HUES6 (cell line): ENCODE data around the gene LCA5.
"Not testable (repeated sequence)": the region's sequence is repeated elsewhere in the genome, so short reads cannot be mapped to it uniquely, and the experiment has no call there.

Source experiments
- H3K27ac ChIP-seq: 2 replicates; pipeline ENCODE4 v1.7.0; 2013; ENCODE audit warnings: low read depth, mild to moderate bottlenecking, low read length, inconsistent platforms
- H3K27me3 ChIP-seq: 2 replicates; pipeline ENCODE4 v1.6.1; 2013; ENCODE audit warnings: low read length; ENCODE audit not compliant: control insufficient read depth, insufficient read depth
- H3K36me3 ChIP-seq: 2 replicates; pipeline ENCODE4 v1.6.1; 2013; ENCODE audit warnings: low read length; ENCODE audit not compliant: control insufficient read depth, insufficient read depth
- H3K4me1 ChIP-seq: 2 replicates; pipeline ENCODE4 v1.6.1; 2013; ENCODE audit warnings: low read length; ENCODE audit not compliant: control insufficient read depth, insufficient read depth
- H3K4me3 ChIP-seq: 2 replicates; pipeline ENCODE4 v1.5.1; 2013; ENCODE audit warnings: low read depth, low read length
- H3K9ac ChIP-seq: one replicate; pipeline ENCODE4 v1.6.1; 2013; ENCODE audit warnings: mild to moderate bottlenecking, low read length
- H3K9me3 ChIP-seq: 2 replicates; pipeline ENCODE4 v1.6.1; 2013; ENCODE audit warnings: low read depth, low read length; ENCODE audit not compliant: control insufficient read depth, insufficient read depth

Gene LCA5

DNA sequence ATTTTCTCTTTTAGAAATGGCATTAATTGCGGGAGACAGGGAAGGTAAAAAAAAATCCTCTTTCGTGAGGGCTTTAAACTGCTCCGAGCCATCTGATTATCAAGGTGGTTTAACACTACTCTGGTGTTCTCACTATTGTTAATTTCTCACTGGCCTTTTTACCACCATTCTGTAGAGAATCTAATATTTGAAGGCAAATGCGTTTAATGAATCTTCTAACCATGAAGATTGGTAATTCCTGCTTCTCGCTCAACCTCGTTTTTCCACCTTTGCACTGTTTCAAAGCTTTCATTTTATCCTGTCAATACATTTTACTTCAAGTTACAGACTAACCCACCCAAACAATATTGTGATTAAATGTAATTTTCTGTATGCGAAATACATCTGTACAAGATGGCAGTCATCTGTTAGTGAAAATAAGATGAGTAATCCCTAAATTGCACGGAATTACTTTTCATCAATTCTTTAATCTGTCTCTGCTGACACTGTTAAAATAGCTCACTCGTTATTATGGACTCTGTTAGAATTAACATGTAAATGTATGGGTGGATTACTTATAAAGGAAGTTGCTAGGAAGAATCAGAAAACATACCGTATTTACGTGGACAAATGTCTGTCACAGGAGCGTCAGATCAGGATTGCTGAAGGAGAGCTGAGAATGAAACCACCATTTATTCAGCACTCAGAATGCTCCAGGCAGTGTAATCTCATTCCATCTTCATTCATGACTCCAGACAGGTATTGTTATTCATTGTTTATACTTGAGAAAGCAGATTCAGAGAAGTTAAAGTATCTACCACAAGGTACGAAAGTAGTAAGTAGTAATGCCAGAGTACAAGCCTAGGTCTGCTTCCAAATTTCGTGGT, 1.1 kb upstream of the LCA5 start:
- Histone ChIP-seq H3K36me3 (no peaks in the 10 kb centered on the region), H3K4me3 (peak overlapping the region; percentile 80), H3K9me3 (no peaks in the 10 kb centered on the region), H3K4me1 (0 out of 2 replicates have a peak, but pooled peaks cover 9% of the 10 kb centered on the region), H3K27ac (no peak overlapping the region), H3K9ac (peak overlapping the region; percentile 81), H3K27me3 (no peaks in the 10 kb centered on the region)

DNA sequence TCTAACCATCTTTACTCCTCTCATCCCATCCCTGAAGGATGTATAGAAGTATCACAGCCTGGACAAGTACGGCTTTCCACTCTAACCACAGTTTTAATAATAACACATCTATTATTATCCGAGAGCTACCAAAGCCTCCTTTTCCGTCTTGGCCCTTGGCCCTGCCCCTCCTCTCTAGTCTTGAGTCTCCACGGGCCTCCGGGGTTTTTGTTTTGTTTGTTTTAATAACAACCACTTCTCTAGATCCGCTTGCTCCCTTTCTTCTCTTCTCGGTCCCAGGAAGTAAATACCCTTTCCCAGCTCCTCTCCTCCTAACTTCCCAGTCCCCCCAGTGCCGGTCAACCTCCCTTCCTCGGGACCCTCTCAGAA, 661 bp downstream of the LCA5 start:
- H3K9ac ChIP-seq: peak overlapping the region; percentile 81
- no peaks in the 10 kb centered on the region for H3K36me3 ChIP-seq
- H3K27me3 ChIP-seq: no peaks in the 10 kb centered on the region
- H3K4me1 ChIP-seq: 0 out of 2 replicates have a peak, but pooled peaks cover 9% of the 10 kb centered on the region
- peak overlapping the region; percentile 80 for H3K4me3 ChIP-seq
- H3K27ac ChIP-seq: 0 out of 2 replicates have a peak overlapping the region, but pooled peaks have one; percentile 14
- H3K9me3 ChIP-seq: no peaks in the 10 kb centered on the region

DNA sequence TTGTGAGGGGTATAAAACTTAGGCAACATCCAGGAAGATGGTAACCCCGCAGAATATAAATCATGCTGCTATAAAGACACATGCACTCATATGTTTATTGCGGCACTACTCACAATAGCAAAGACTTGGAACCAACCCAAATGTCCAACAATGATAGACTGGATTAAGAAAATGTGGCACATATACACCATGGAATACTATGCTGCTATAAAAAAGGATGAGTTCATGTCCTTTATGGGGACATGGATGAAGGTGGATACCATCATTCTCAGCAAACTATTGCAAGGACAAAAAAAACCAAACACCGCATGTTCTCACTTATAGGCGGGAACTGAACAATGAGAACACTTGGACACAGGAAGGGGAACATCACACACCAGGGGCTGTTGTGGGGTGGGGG, 7.7 kb downstream of the LCA5 start:
- H3K27ac ChIP-seq, H3K36me3 ChIP-seq: not testable (repeated sequence)

DNA sequence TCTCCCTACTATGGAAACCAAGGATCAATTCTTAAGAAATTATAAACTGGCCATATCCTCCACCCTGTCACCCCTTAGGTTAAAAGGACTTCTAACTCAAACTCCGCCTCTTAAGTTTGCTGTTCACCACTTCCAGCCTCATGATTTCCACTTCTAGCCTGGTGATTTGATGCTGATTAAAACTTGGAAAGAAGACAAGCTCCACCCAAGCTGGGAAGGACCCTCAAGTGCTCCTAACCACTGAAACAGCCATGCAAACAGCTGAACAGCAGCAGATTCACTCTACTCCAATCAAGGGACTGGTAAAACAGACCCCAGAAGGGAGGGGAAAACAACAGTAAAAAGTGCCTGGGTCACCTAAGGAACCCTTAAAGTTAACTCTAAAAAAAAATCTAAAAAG, 10.3 kb downstream of the LCA5 start:
- peaks cover 16% of the 10 kb centered on the region for H3K4me1 ChIP-seq
- no peaks in the 10 kb centered on the region for H3K9me3 ChIP-seq
- no peak overlapping the region for H3K9ac ChIP-seq
- no peak overlapping the region for H3K27ac ChIP-seq
- H3K36me3 ChIP-seq: no peaks in the 10 kb centered on the region
- H3K4me3 ChIP-seq: no peak overlapping the region
- no peaks in the 10 kb centered on the region for H3K27me3 ChIP-seq

More for the DNA sequence above, 7.7 kb downstream of the LCA5 start:
- not testable (repeated sequence) for H3K27me3 ChIP-seq, H3K9ac ChIP-seq, H3K4me3 ChIP-seq, H3K9me3 ChIP-seq
- peaks cover 16% of the 10 kb centered on the region for H3K4me1 ChIP-seq

DNA sequence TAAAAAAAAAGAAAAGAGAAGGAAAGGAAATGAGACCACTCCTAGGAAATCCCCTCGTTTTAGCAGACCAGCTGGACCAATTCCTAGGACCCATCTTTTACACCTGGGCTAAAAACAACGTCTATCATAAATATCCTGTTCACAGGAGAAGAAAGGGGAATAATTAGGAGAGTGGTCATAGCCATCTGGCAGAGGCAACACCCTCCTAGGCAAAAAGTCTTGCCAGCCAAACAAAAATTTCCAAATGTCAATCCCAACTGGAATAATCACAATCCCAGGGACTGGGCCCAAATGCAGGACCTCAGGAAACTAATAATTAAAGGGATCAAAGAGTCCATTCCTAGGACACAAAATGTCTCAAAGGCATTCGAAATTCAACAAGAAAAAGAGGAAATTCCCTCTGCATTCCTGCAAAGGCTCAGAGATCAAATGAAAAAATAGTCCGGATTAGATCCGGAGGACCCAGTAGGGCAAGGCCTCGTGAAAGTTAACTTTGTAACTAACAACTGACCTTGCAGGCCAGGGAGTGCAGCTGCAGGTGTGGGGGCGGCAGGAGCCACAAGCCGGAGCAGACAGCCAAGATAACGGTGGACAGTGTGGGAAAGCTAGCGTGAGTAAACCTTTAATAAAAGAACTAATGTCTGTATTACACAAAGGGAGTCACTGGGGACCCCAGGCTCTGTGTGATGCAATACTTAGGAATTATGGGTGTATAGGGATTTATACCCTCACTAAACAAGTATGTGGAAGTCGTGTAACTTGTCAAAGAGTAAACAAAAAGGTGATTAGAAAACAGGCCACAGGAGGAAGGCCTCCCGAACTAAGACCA, 11.7 kb downstream of the LCA5 start:
- H3K9ac ChIP-seq: no peak overlapping the region
- peak overlapping the region; percentile 58; the same call in 1 of the 2 replicates for H3K27ac ChIP-seq
- H3K36me3 ChIP-seq: no peaks in the 10 kb centered on the region
- H3K4me3 ChIP-seq: no peak overlapping the region
- H3K27me3 ChIP-seq: no peaks in the 10 kb centered on the region
- H3K9me3 ChIP-seq: no peaks in the 10 kb centered on the region
- H3K4me1 ChIP-seq: peaks cover 12% of the 10 kb centered on the region

DNA sequence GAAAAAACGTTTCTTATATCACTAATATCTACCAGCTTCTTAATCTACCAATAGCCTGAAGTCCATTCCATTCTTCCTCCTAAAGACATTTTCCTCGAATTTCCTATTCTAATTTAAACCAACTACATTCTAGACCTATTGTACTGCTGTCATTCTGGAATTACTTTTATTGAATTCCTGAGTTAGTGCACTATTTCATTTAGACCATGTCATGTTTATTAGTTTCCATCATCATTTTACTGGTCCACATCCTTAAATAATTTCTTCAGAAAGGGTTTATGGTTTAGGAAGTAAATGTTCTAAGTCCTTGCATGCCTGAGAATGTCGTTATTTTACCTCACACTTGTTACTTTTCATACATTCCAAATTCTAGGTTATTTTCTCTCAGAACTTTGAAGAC, 13.2 kb downstream of the LCA5 start:
- Histone ChIP-seq H3K9me3 (no peaks in the 10 kb centered on the region), H3K4me3 (no peak overlapping the region), H3K36me3 (no peaks in the 10 kb centered on the region), H3K9ac (no peak overlapping the region), H3K27me3 (no peaks in the 10 kb centered on the region), H3K4me1 (peaks cover 12% of the 10 kb centered on the region), H3K27ac (no peak overlapping the region)

DNA sequence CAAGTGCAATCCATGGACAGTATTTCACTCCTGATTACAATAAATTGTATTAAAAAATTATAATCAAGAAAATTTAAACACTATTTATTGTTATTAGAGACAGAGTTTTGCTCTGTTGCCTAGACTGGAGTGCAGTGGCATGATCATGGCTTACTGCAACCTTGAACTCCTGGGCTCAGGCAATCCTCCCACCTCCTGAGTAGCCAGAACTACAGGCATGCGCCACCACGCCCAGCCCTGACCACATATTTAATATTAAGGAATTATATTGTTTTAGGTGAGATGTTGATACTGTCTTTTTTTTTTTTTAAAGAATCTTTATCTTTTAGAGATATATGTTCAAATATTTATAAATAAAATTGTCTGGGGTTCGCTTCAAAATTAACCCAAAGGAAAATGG, 14.6 kb downstream of the LCA5 start:
- Histone ChIP-seq H3K36me3 (no peaks in the 10 kb centered on the region), H3K4me3 (no peak overlapping the region), H3K4me1 (peaks cover 12% of the 10 kb centered on the region), H3K27me3 (no peaks in the 10 kb centered on the region), H3K9me3 (no peaks in the 10 kb centered on the region), H3K9ac (no peak overlapping the region), H3K27ac (no peak overlapping the region)

DNA sequence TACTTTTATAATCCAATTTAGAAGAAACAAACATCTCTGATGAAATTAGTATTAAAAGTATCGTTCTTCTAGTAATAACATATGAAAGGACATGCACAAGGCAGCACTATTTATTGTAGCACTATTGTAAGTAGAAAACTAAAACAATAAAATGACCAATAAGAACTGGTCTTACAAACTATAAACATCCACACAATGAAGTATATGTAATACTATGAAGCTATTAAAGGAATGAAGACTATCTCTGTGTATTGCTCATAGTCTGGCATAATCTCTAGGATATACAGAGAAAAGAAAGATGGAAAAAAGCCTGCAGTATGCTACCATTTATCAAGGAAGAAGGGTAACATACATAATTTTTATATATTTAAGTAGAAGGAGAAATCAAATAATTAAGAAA, 16.7 kb downstream of the LCA5 start:
- H3K27me3 ChIP-seq: no peaks in the 10 kb centered on the region
- no peak overlapping the region for H3K4me3 ChIP-seq
- no peak overlapping the region for H3K9ac ChIP-seq
- H3K36me3 ChIP-seq: no peaks in the 10 kb centered on the region
- peaks cover 7% of the 10 kb centered on the region; the same call in 1 of the 2 replicates for H3K4me1 ChIP-seq
- H3K9me3 ChIP-seq: no peaks in the 10 kb centered on the region
- H3K27ac ChIP-seq: no peak overlapping the region

DNA sequence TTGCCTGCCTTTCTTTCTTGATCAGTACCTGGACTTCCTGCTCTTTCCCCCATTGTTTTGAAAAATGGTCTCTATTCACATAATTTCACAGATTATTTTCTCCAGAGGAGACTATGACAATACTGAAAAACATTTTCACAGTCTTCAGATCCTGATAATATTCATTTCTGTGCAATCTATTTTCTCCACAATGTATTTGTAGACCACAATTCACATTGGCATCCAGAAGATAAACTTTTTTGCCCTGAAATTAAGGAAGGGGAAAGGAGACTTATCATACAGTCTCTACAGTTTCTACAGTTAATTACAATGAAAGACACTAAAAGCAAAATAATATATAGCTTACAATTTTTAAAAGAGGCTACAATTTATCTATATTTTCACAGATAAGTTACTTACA, 18.4 kb downstream of the LCA5 start:
- Histone ChIP-seq H3K27ac (no peak overlapping the region), H3K9me3 (no peaks in the 10 kb centered on the region), H3K9ac (no peak overlapping the region), H3K27me3 (no peaks in the 10 kb centered on the region), H3K4me3 (no peak overlapping the region), H3K36me3 (no peaks in the 10 kb centered on the region), H3K4me1 (no peaks in the 10 kb centered on the region)

DNA sequence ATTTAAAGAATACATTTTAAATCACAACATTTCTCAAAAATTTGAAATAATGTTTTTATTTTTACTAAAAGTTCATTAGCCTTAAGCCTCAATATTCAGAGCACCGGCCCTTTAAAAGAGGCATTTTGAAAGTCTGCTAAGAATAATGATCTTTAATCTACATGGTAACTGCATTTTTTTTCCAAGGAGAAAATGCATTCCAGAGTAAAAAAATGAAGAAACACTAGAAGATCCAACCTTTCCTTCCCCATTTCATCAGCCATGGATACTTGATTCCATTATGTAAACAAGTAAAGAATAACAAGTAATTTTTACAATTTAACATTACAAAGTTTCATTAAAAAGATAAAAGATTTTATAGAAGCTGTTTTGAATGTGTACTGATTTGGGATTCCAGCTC, 21.8 kb downstream of the LCA5 start:
- no peaks in the 10 kb centered on the region for H3K27me3 ChIP-seq

DNA sequence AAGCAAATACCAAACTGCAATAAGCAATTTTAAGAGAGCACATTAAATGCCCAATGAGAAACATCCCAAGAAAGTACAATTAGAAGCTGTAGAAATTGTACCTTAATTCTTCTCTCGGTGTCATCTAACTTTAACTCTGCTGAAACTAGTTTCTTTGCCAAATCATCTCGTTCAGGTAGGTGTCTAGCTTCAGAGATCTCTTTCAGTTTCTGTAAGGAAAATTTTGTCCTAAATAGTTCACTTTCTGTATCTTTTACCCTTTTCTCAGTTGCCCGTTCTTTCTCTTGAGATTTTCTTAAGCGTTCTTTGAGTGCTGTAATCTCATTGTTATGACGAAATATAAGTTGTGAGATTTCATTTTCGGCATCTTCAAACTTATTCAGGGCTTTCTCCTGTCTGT, 24.1 kb downstream of the LCA5 start:
- Histone ChIP-seq H3K9ac (no peak overlapping the region), H3K36me3 (no peaks in the 10 kb centered on the region), H3K27ac (no peak overlapping the region), H3K4me1 (no peaks in the 10 kb centered on the region), H3K27me3 (no peaks in the 10 kb centered on the region), H3K9me3 (no peaks in the 10 kb centered on the region), H3K4me3 (no peak overlapping the region)

More for the DNA sequence above, 21.8 kb downstream of the LCA5 start:
- Histone ChIP-seq H3K9me3 (no peaks in the 10 kb centered on the region), H3K4me1 (no peaks in the 10 kb centered on the region), H3K4me3 (no peak overlapping the region), H3K9ac (no peak overlapping the region), H3K27ac (no peak overlapping the region), H3K36me3 (no peaks in the 10 kb centered on the region)
